NCI-H2227 (cell line): ENCODE measurements around the gene TBC1D3.
"Not testable (repeated sequence)": the region's sequence is repeated elsewhere in the genome, so short reads cannot be mapped to it uniquely, and the experiment has no call there.

Experiments
- DNase-seq: peaks from one replicate; lab custom pipeline; 2025; ENCODE audit not compliant: unreplicated experiment; lab: John Stamatoyannopoulos, UW

The TBC1D3 gene

DNA sequence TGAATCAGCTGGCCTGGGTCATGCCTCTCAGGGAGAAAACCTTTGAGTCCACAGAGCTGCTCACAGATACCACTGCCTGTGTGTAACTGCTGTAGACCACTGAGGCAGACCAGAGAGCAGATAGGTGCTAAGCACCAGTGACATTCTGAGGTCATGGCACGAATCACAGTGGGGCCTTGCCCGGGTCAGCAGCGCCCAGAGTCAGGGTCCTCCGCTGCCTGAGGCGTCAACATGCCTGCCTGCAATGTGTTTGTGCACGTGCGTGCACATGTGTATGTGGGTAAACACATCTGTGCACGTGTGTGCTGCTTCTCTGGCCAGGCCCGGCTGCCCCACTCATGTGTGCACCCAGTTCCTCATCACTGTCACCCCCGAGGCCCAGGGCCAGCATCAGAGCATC, at the start of gene TBC1D3:
Gene TBC1D3, minus strand, starts transcription at position 101 of the 400 bp plus-strand sequence. CDS start 1,526 bp downstream, outside the sequence.
- DNase-seq = not testable (repeated sequence)

DNA sequence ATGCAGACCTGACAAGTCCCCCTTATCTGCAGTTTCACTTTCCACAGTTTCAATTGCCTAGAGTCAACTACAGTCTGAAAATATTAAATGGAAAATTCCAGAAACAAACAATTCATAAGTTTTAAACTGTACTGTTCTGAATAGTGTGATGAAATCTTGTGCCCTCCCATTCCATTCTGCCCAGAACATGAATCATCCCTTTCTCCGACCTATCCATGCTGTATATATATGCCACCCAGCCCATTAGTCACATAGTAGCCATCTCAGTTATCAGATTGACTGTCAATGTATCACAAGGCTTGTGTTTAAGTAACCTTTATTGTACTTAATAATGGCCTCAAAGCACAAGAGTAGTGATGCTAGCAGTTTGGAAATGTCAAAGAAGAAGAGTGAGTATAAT, 40.4 kb upstream of the TBC1D3 start:
- not testable (repeated sequence) for DNase-seq

DNA sequence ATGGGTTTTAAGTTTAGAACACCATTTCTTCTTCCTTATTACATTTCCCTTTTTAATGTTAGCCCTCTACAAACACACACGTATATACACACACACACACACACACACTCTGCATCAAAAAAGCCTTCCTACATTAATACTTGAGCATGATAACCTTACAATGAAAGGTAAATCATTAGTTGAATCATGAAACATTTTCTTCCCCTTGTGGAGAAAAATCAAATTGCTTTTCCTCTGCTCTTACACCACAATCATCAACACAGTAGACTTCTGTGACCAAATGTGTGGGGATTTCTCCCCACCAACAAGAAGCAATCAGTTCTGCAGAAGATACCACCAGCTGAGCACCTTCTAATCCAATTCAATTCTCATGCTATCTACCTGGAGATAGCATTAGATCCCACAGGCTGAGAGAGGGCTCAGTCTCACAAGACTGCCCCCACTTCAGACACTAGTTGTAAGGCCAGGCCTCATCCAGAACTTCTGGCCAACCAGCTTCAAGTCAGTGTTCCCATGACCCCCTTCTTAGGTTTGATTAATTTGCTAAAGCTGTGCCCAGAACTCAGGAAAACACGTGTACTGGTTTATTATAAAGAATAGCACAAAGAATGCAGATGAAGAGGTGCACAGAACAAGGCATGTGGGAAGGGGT, 33.6 kb upstream of the TBC1D3 start:
- not testable (repeated sequence) for DNase-seq

DNA sequence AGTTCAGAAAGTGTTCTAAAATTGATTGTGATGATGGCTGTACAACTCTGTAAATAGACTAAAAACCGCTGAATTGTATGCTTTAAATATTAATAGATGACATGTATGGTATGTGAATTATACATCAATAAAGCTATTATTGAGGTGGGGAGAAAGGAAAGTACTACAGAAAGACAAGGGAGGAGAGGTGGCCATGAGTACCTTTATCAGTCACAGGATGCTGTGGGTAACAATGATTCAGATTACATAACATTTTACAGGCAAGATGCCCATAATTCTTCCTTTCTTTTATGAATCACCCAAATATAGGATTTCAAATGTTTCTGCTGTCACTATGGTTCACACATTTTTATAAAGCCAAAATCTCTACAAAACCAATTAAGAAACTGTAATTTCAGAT, 28.5 kb upstream of the TBC1D3 start:
- DNase-seq = not testable (repeated sequence)

DNA sequence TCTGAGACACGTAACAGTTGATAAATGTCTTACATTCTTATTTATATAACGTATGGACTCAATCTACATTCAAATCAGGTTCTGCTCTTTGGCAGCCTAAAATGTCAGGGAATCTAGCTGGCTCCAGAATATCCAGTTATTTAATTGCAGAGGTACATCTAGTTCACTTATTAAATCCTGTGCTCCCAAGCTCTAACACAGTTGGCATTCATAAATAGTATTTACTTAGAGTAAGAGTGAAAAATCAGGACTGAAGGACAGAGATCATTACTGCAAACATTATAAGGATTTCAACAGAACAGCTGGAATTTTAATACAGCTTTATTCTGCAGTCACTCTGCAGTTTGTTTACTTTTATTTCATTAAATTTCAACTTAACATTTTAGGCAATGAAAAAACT, 7.9 kb upstream of the TBC1D3 start:
- DNase-seq = not testable (repeated sequence)

DNA sequence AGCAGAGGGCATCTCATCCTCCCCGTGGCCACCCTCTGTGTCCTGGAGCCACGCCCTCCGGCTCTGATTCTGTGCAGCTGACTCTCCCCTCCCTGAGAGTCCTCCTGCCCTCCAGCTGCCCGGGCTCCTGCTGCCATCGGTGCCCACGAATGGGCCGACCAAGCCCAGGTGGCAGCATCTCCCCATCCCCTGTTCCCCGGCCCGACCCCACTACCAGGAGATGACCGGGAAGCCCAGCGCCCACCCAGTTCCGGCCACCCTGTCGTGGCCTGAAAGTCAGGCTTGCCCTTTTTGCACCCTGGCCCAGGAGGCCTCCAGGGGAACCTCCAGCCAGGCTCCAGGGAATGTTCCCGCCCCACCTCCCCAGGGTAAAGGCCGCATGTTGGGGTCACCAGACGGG, 57.5 kb downstream of the TBC1D3 start:
- DNase-seq = not testable (repeated sequence)
